Measurements from ENCODE around the gene NUBPL.

- TF ChIP-seq POLR2AphosphoS5 (IDR thresholded peaks at IDR 0.05) (no peak), CTCF (IDR thresholded peaks at IDR 0.05 in 8 of 11, conservative IDR thresholded peaks at IDR 0.05 in 3 of 11) (no peak)
These were observed 98.1 kb downstream of the NUBPL start for GRCh38 chr14:31659278-31659677.
